A549 (cell line): ENCODE data around the gene FHL2. TPM values are rescaled to one million over a fixed set of nuclear protein-coding genes. Genes with fewer than 3 reads are reported as not detected.

ENCODE experiments used
- ATAC-seq, 2 experiments: fragments of 200-7000 bp in 1 of 2; fragments of >200 bp in 1 of 2; cut with Nextera tagmentation in 1 of 2; cut with Tn5 transposase in 1 of 2; 3 replicates each; pipeline versions ENCODE4 v1.8.0 to v1.9.1; 2018 to 2020; ENCODE audit warnings: mild to moderate bottlenecking in 1 of 2, moderate library complexity in 1 of 2
- CTCF ChIA-PET: fragments of 300-600 bp; sonication (Branson Sonifier 250); formaldehyde crosslinking; extraction: SDS; loops from one replicate; lab custom pipeline; 2021; ENCODE audit warnings: antibody characterized with exemption, inconsistent platforms; lab: Yijun Ruan, JAX
- POLR2A ChIA-PET: fragments of 350-600 bp; formaldehyde crosslinking; extraction: SDS; loops from one replicate; lab custom pipeline; 2021; ENCODE audit warnings: antibody characterized with exemption, inconsistent platforms; lab: Yijun Ruan, JAX
- DNase-seq, 2 experiments: peaks; one replicate each; pipeline versions ENCODE4 v3.0.0 to v3.0.0-alpha.2; 2011 to 2016; ENCODE audit warnings: low read depth in 1 of 2, low spot score in 1 of 2
- FAIRE-seq: peaks from 2 replicates; lab custom pipeline; 2011; peaks lifted over from hg19 to GRCh38; lab: Jason Lieb, UNC
- H3K27ac ChIP-seq, 2 experiments: fragments of >200 bp; sonication (Bioruptor Twin); formaldehyde crosslinking; 3 replicates each; pipeline ENCODE4 v1.5.1; 2016 to 2017
- H3K4me1 ChIP-seq: fragments of >200 bp; sonication (Bioruptor Twin); formaldehyde crosslinking; 3 replicates; pipeline ENCODE4 v1.6.1; 2016
- H3K4me2 ChIP-seq: fragments of >200 bp; sonication (Bioruptor Twin); formaldehyde crosslinking; 3 replicates; pipeline ENCODE4 v1.6.1; 2016
- H3K4me3 ChIP-seq: fragments of >200 bp; sonication (Bioruptor Twin); formaldehyde crosslinking; 3 replicates; pipeline ENCODE4 v1.5.1; 2016
- H3K9me3 ChIP-seq: fragments of >200 bp; sonication (Bioruptor Twin); formaldehyde crosslinking; 3 replicates; pipeline ENCODE4 v1.6.1; 2016
- BHLHE40 ChIP-seq: IDR thresholded peaks from 2 replicates; pipeline ENCODE4 v1.6.1; 2012; ENCODE audit warnings: low read depth, low read length, inconsistent platforms
- CHD2 ChIP-seq: fragments of 150-350 bp; IDR thresholded peaks from 2 replicates; pipeline ENCODE4 v1.6.1; 2014; ENCODE audit warnings: low read length; ENCODE audit not compliant: partially characterized antibody
- CTCF ChIP-seq: fragments of >200 bp; sonication (Bioruptor Twin); formaldehyde crosslinking; IDR thresholded peaks from 3 replicates; pipeline ENCODE4 v1.5.1; 2016
- E2F6 ChIP-seq: IDR thresholded peaks from 2 replicates; pipeline ENCODE4 v1.6.1; 2012; ENCODE audit warnings: low read depth, borderline replicate concordance
- EHMT2 ChIP-seq: fragments of 200-600 bp; sonication (generic); IDR thresholded peaks from 2 replicates; pipeline ENCODE4 v1.6.1; 2016; ENCODE audit warnings: antibody characterized with exemption, low read depth, mild to moderate bottlenecking, moderate library complexity
- ELK1 ChIP-seq: fragments of 150-350 bp; IDR thresholded peaks from 2 replicates; pipeline ENCODE4 v1.6.1; 2014; ENCODE audit warnings: low read depth, mild to moderate bottlenecking, low read length
- ESRRA ChIP-seq: fragments of 150-350 bp; IDR thresholded peaks from 2 replicates; pipeline ENCODE4 v1.6.1; 2014; ENCODE audit warnings: mild to moderate bottlenecking, low read length, borderline replicate concordance
- FOSB ChIP-seq: fragments of 250-450 bp; sonication (Bioruptor Pico); IDR thresholded peaks from 2 replicates; pipeline ENCODE4 v1.5.0; 2020; ENCODE audit warnings: mild to moderate bottlenecking, moderate library complexity
- FOSL2 ChIP-seq, 2 experiments: fragments of 450-650 bp in 1 of 2; fragments of >200 bp in 1 of 2; sonication (Bioruptor Twin) in 1 of 2; formaldehyde crosslinking; IDR thresholded peaks; 2 replicates each; pipeline versions ENCODE4 v1.5.0 to v1.6.1; 2016 to 2020; ENCODE audit warnings: mild to moderate bottlenecking in 1 of 2, moderate library complexity in 1 of 2
- FOXS1 ChIP-seq: fragments of 250-450 bp; sonication (Bioruptor Pico); IDR thresholded peaks from 2 replicates; pipeline ENCODE4 v1.5.0; 2020; ENCODE audit warnings: mild to moderate bottlenecking, moderate library complexity
- GATA3 ChIP-seq: IDR thresholded peaks from 2 replicates; pipeline ENCODE4 v1.6.1; 2012; ENCODE audit warnings: borderline replicate concordance
- HES2 ChIP-seq: fragments of >200 bp; sonication (Bioruptor Twin); formaldehyde crosslinking; IDR thresholded peaks from 2 replicates; pipeline ENCODE4 v1.6.1; 2016
- HOXA7 ChIP-seq: fragments of 250-450 bp; sonication (Bioruptor Pico); IDR thresholded peaks from 2 replicates; pipeline ENCODE4 v1.5.0; 2020; ENCODE audit warnings: mild to moderate bottlenecking, moderate library complexity
- HOXB13 ChIP-seq: fragments of 250-450 bp; sonication (Bioruptor Pico); IDR thresholded peaks from 2 replicates; pipeline ENCODE4 v1.5.0; 2020; ENCODE audit warnings: low read depth, mild to moderate bottlenecking, moderate library complexity
- JUN ChIP-seq, 2 experiments: fragments of >200 bp; sonication (Bioruptor Twin); formaldehyde crosslinking; IDR thresholded peaks; 2 replicates in 1 of 2; 3 replicates in 1 of 2; pipeline ENCODE4 v1.6.1; 2016 to 2017
- JUNB ChIP-seq: fragments of >200 bp; sonication (Bioruptor Twin); formaldehyde crosslinking; IDR thresholded peaks from 2 replicates; pipeline ENCODE4 v1.6.1; 2016
- MAX ChIP-seq: IDR thresholded peaks from 2 replicates; pipeline ENCODE4 v1.6.1; 2012
- NFE2L2 ChIP-seq: fragments of 150-350 bp; conservative IDR thresholded peaks from 2 replicates; pipeline ENCODE4 v1.6.1; 2014; ENCODE audit warnings: low read length
- PBX3 ChIP-seq: IDR thresholded peaks from 2 replicates; pipeline ENCODE4 v1.6.1; 2012
- POLR2A ChIP-seq: IDR thresholded peaks from 2 replicates; pipeline ENCODE4 v1.6.1; 2012; ENCODE audit warnings: mild to moderate bottlenecking, low read length
- RCOR1 ChIP-seq: fragments of 150-350 bp; IDR thresholded peaks from 2 replicates; pipeline ENCODE4 v1.6.1; 2014; ENCODE audit warnings: antibody characterized with exemption, low read length, low read depth
- TP53 ChIP-seq: fragments of 250-450 bp; sonication (Bioruptor Pico); IDR thresholded peaks from 2 replicates; pipeline ENCODE4 v1.5.0; 2021; ENCODE audit warnings: mild to moderate bottlenecking, moderate library complexity
- USF2 ChIP-seq: fragments of 450-650 bp; IDR thresholded peaks from 2 replicates; pipeline ENCODE4 v1.6.1; 2014; ENCODE audit warnings: antibody characterized with exemption
- ZFP36 ChIP-seq: fragments of 450-650 bp; IDR thresholded peaks from 2 replicates; pipeline ENCODE4 v1.6.1; 2014; ENCODE audit warnings: borderline replicate concordance; ENCODE audit not compliant: partially characterized antibody
- WGBS: methylation state at CpG from one replicate; pipeline ENCODE4 v1.1.6; 2017; ENCODE audit errors: missing lambda C conversion rate; 5-methylcytosine and 5-hydroxymethylcytosine counted together
- polyA plus RNA-seq, 4 experiments: library from polyadenylated mRNA; depleted of rRNA in 3 of 4; stranded (reverse); fragments of >200 nt; fragmentation: RNase III in 1 of 4; extraction: RNeasy Plus Mini Kit Qiagen cat#74134 plus additional on column Dnase treatment in 1 of 4; gene quantifications; 2 replicates in 3 of 4; 3 replicates in 1 of 4; pipeline ENCODE4 v1.2.3, GENCODE V29; 2011 to 2017

Gene FHL2
- polyA plus RNA-seq, 2 of the 4 experiments (the other 2 are of a cell fraction) = 57.9 to 85.9 TPM

GRCh38 chr2:105439141-105439540 lies 40.3 kb upstream of the FHL2 start (continued):
- TF ChIP-seq PBX3 = no peak
- TF ChIP-seq BHLHE40 = no peak
- TF ChIP-seq, all 56 proteins: peak for 0

- WGBS = 62% methylated on average over 9 of the region's 10 CpGs
- ATAC-seq (no peak; a peak in 1 of 6 replicates), FAIRE-seq (no peak), DNase-seq (no peak)
- Histone ChIP-seq H3K4me1 (no peaks in the 10 kb centered on the region), H3K27ac (no peak overlapping the region), H3K4me3 (no peak overlapping the region), H3K9me3 (no peaks in the 10 kb centered on the region), H3K4me2 (no peak overlapping the region)
- TF ChIP-seq POLR2A (no peak), JUNB (no peak), E2F6 (no peak)
- ChIA-PET CTCF (interaction anchor here (0.9 to 2.2 kb wide), 3 partner anchors 16 to 83 kb away, joined by 3 to 4 read pairs (median 4); no protein-coding TSS in a partner anchor), POLR2A (no interaction called here)
Observed at GRCh38 chr2:105438104-105438929, 39.5 kb upstream of the FHL2 start.

- CTCF ChIA-PET = interaction anchor here (0.9 to 2.2 kb wide), 3 partner anchors 17 to 83 kb away, joined by 3 to 4 read pairs (median 4); no protein-coding TSS in a partner anchor
- WGBS = 76% methylated on average over 3 of the region's 3 CpGs
- FAIRE-seq (no peak), DNase-seq (no peak), ATAC-seq (no peak)
- TF ChIP-seq ZFP36 = no peak
- H3K4me2 ChIP-seq = no peak overlapping the region
- no peaks in the 10 kb centered on the region for H3K9me3 ChIP-seq
- H3K4me1 ChIP-seq = 0 out of 3 replicates have a peak, but pooled peaks cover 1% of the 10 kb centered on the region
- H3K27ac ChIP-seq = no peak overlapping the region
- POLR2A ChIA-PET = no interaction called here
- no peak overlapping the region for H3K4me3 ChIP-seq
Observed at GRCh38 chr2:105437708-105438103, 38.9 kb upstream of the FHL2 start.

GRCh38 chr2:105432749-105433148 lies 33.9 kb upstream of the FHL2 start:
- no peak for DNase-seq
- no peak for FAIRE-seq
- no peak for ATAC-seq
- TF ChIP-seq GATA3 (no peak), ESRRA (no peak), FOSL2 (IDR thresholded peaks at IDR 0.05) (no peak), FOSL2 (CRISPR knock-in tag; IDR thresholded peaks at IDR 0.05) (no peak), HOXA7 (CRISPR knock-in tag) (no peak), FOXS1 (no peak), HOXB13 (CRISPR knock-in tag) (no peak), HES2 (no peak), USF2 (no peak), TP53 (CRISPR knock-in tag) (no peak), JUN (IDR thresholded peaks at IDR 0.05) (no peak), MAX (no peak), ELK1 (no peak), JUNB (no peak), FOSB (CRISPR knock-in tag) (no peak), EHMT2 (no peak), NFE2L2 (no peak), CHD2 (no peak), RCOR1 (no peak), CTCF (no peak)

More at GRCh38 chr2:105432749-105433148, 33.9 kb upstream of the FHL2 start:
- no peak overlapping the region for H3K4me3 ChIP-seq
- no peak overlapping the region for H3K27ac ChIP-seq
- POLR2A ChIA-PET = no interaction called here
- 59% methylated on average over 4 of the region's 4 CpGs for WGBS
- H3K4me2 ChIP-seq = peak overlapping the region; percentile 17; the same call in 1 of the 3 replicates
- no peaks in the 10 kb centered on the region for H3K9me3 ChIP-seq
- CTCF ChIA-PET = interaction anchor here (1.3 to 1.8 kb wide), 4 partner anchors 10 to 89 kb away, joined by 4 to 6 read pairs (median 4); no protein-coding TSS in a partner anchor
- H3K4me1 ChIP-seq = peaks cover 8% of the 10 kb centered on the region; the same call in 1 of the 3 replicates
